HG03520 (cell line): ENCODE results near the gene IGSF1.
"Not testable (repeated sequence)": the region's sequence is repeated elsewhere in the genome, so short reads cannot be mapped to it uniquely, and the experiment has no call there.

Experiments
- ATAC-seq: cut with Tn5 transposase; IDR thresholded peaks from one replicate; pipeline ENCODE4 v1.9.1; 2021; ENCODE audit warnings: mild to moderate bottlenecking, moderate library complexity; ENCODE audit not compliant: unreplicated experiment

The IGSF1 gene

DNA sequence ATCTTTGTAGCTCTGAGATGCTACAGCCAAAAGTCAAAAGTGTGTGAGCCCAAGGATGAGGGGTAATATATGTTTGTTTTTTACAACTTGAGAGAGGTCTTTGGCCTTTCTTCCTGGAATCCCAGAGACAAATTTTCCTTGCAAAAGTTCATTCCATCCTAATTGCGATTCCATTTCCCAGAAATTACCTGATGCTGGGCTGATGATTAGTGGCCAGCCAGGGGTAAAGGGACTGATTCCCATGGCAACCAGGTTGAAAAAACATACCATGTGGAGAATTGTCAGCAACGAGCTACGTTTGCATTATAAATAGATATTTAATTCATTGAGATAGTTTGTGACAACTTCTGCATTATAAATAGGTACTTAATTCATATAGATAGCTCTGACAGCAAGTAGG, 17.8 kb downstream of the IGSF1 start:
- no peak for ATAC-seq

- ATAC-seq: no peak
Observed at GRCh38 chrX:131270080-131270479, 19.0 kb downstream of the IGSF1 start.

- no peak for ATAC-seq
Observed at GRCh38 chrX:131264665-131265064, 24.4 kb downstream of the IGSF1 start.

- no peak for ATAC-seq
Observed at GRCh38 chrX:131264053-131264452, 25.1 kb downstream of the IGSF1 start.

GRCh38 chrX:131262738-131263679, 26.1 kb downstream of the IGSF1 start:
- no peak for ATAC-seq

DNA sequence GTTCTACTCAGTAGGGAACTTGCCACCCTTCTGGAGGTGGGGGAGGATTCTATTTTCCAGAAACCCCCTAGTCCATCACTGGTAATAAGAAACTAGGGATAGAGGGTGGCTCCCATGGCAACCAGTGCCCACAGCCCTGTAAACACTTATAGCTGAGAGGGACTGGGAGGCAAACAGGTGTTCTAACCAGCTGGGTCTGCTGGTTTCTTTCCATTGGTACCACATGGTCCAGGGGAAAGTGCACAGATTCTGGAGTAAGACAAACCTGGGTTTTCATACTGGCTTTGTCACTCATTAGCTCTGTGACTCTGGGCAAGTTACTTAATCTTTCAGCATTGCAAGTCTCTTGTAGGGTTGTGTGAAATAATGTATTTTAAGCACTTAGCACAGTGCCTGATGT, 26.9 kb downstream of the IGSF1 start:
- ATAC-seq: no peak

DNA sequence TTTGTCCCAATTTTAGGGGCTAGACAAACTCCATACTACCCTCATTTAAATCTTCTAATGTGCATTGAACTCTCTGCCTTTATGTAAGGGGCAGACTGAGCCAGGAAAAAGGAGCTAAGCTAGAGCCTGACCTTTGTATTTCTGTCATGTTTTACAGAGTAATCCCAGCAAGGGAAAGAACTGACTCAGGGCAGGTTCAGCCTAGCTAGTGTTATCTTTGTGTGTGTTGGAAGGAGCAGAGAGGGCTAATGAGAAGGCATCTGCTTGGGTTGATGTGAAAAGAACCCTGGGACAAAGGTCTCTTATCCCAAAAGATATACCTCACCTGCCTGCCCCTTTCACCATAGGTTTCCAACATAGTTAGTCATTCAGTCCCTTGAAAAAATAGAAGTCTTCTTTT, 31.7 kb downstream of the IGSF1 start:
- ATAC-seq: no peak

- not testable (repeated sequence) for ATAC-seq
Observed at GRCh38 chrX:131250984-131251738, 37.9 kb downstream of the IGSF1 start.

DNA sequence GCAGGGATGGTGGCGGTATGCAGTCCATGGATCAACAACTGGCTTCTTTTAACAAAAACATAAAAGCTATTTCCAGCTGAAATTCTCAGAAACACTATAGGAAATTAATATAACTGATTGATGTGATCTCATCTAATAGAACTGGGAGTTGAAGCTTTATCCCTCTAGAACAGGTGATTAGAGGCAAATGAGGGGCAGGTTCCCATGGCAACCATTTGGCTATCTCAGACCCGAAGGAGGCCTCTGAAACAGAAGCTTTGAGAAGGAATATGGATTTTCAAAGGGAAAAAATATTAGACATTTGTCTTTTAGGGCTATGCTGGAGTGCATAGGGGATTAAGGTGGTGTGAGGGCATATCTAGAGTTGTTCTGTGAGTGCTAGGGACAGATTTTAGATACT, 50.0 kb downstream of the IGSF1 start:
- no peak for ATAC-seq

- ATAC-seq: no peak
Observed at GRCh38 chrX:131237363-131237762, 51.7 kb downstream of the IGSF1 start.

DNA sequence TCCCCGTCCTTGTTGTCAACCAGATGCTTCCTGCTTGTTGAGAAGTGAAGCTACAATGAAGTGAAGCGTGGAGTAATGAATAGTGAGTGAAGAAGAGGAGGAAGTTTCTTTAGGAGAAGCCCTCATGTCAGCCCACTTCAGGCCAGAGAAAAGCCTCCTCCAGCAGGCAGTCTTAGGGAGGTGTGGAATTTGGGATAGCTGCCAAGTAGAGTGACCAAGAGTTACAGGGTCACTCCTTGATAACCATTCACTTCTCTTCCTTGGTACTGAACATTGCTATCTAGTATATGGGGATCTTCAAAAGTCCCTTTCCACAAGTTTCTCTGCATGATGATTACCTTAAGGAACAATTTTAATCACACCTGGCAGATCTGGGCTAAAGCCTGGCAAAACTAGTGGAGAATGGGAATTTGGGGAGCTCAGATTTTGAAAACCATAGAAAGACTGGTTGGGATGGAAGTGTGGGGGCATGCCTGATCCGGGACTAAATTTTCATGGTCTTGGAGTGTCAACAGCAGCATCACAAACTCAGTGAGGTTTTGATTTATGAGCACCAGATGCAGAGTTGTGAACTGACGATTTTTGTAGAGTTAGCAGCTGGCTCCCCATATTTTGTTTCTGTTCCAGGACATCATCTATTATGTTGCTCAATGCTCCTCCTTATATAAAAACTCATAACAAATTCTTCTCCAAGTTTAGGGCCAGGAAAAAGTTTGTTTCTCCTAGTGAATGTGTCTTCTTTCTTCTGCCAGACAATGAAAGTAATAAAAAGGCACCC, 53.1 kb downstream of the IGSF1 start:
- ATAC-seq: no peak

- no peak for ATAC-seq
Observed at GRCh38 chrX:131227608-131228007, 61.5 kb downstream of the IGSF1 start.

DNA sequence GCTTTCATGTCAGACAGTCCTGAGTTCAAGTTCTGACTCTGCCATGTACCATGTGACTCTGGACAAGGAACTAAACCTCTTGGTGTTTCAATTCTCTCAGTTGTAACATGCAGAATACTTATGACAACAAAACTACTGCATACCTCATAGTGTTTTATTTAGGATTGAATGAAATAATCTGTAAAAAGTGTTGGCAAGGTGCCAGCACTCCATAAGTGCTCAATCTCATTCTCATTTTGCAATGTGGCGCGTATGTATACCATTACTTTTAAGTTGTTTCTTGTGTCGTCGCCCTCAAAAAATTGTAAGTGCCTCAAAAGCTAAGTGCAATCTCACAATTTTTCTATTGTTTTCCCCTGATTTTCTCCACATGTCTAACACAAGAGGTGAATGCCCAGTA, 62.5 kb downstream of the IGSF1 start:
- ATAC-seq: no peak

- ATAC-seq: peak; percentile 65
Observed at GRCh38 chrX:131225078-131225477, 64.0 kb downstream of the IGSF1 start.
